CD14-positive monocyte (primary cell): Measurements from ENCODE around the gene ZNRF1. TPM values are rescaled to one million over a fixed set of nuclear protein-coding genes. Genes with fewer than 3 reads are reported as not detected.
"Not testable (repeated sequence)": the region's sequence is repeated elsewhere in the genome, so short reads cannot be mapped to it uniquely, and the experiment has no call there.

Source experiments
- DNase-seq, 3 donors: peaks; one replicate each; pipeline ENCODE4 v3.0.0-alpha.2; 2011 to 2022
- H2AFZ ChIP-seq: 2 replicates; pipeline ENCODE4 v1.6.0; 2012; ENCODE audit warnings: mild to moderate bottlenecking, low read depth, low read length, inconsistent platforms; ENCODE audit not compliant: insufficient read depth, poor library complexity, severe bottlenecking
- H3K27ac ChIP-seq, 2 donors: 1 replicate in 1 of 2; 2 replicates in 1 of 2; pipeline ENCODE4 v1.5.1; 2012 to 2013; ENCODE audit warnings: low read length in 2 of 2, control low read depth in 1 of 2, inconsistent platforms in 1 of 2, low read depth in 1 of 2, mild to moderate bottlenecking in 1 of 2
- H3K27me3 ChIP-seq, 2 donors: one replicate each; pipeline versions ENCODE4 v1.6.0 to v1.6.1; 2011 to 2013; ENCODE audit warnings: low read length in 2 of 2; ENCODE audit not compliant: control insufficient read depth in 2 of 2, insufficient read depth in 2 of 2
- H3K36me3 ChIP-seq, 2 donors: replicated peaks in 1 of 2; 1 replicate in 1 of 2; 2 replicates in 1 of 2; pipeline versions ENCODE4 v1.5.1 to v1.6.1; 2012 to 2013; ENCODE audit warnings: low read length in 2 of 2, control low read depth in 1 of 2, inconsistent platforms in 1 of 2, mild to moderate bottlenecking in 1 of 2; ENCODE audit not compliant: insufficient read depth in 2 of 2, control insufficient read depth in 1 of 2
- H3K4me1 ChIP-seq, 2 donors: 1 replicate in 1 of 2; 2 replicates in 1 of 2; pipeline versions ENCODE4 v1.5.1 to v1.6.1; 2012 to 2013; ENCODE audit warnings: low read length in 2 of 2, control low read depth in 1 of 2, inconsistent platforms in 1 of 2, mild to moderate bottlenecking in 1 of 2, moderate library complexity in 1 of 2; ENCODE audit not compliant: insufficient read depth in 2 of 2, control insufficient read depth in 1 of 2
- H3K4me2 ChIP-seq: replicated peaks from 2 replicates; pipeline ENCODE3; 2012; ENCODE audit warnings: low read length, moderate library complexity, mild to moderate bottlenecking; ENCODE audit not compliant: poor library complexity, severe bottlenecking; ENCODE audit errors: extremely low read depth
- H3K4me3 ChIP-seq, 3 experiments: fragments of 200-600 bp in 1 of 3; sonication (generic) in 1 of 3; replicated peaks in 1 of 3; 1 replicate in 2 of 3; 2 replicates in 1 of 3; pipeline ENCODE4 v1.5.1; 2011 to 2013; ENCODE audit warnings: low read length in 3 of 3, mild to moderate bottlenecking in 3 of 3, control low read depth in 2 of 3, low read depth in 2 of 3, inconsistent platforms in 1 of 3, moderate library complexity in 1 of 3
- H3K79me2 ChIP-seq: 2 replicates; pipeline ENCODE4 v1.6.0; 2012; ENCODE audit warnings: mild to moderate bottlenecking, control low read depth, inconsistent platforms, low read length, moderate library complexity; ENCODE audit not compliant: insufficient read depth
- H3K9ac ChIP-seq: 2 replicates; pipeline ENCODE4 v1.6.0; 2017; ENCODE audit warnings: low read length, mild to moderate bottlenecking; ENCODE audit not compliant: insufficient read depth, poor library complexity, severe bottlenecking
- H3K9me3 ChIP-seq, 2 donors: replicated peaks in 1 of 2; 1 replicate in 1 of 2; 2 replicates in 1 of 2; pipeline versions ENCODE4 v1.5.1 to v1.6.1; 2012 to 2013; ENCODE audit warnings: low read length in 2 of 2, control low read depth in 1 of 2; ENCODE audit not compliant: control insufficient read depth in 1 of 2, insufficient read depth in 1 of 2
- H4K20me1 ChIP-seq: 2 replicates; pipeline ENCODE4 v1.6.0; 2012; ENCODE audit warnings: mild to moderate bottlenecking, low read length, control low read depth, moderate library complexity; ENCODE audit not compliant: insufficient read depth
- H3K27ac Mint-ChIP-seq, 7 donors: one replicate each; pipeline ENCODE4 v1.8.0; 2020; ENCODE audit warnings: mild to moderate bottlenecking in 7 of 7, mixed read lengths in 7 of 7, moderate library complexity in 6 of 7, inconsistent platforms in 2 of 7
- H3K27me3 Mint-ChIP-seq, 3 donors: one replicate each; pipeline ENCODE4 v1.8.0; 2021 to 2022; ENCODE audit warnings: low read depth in 3 of 3, mild to moderate bottlenecking in 3 of 3, mixed read lengths in 3 of 3, moderate library complexity in 3 of 3, inconsistent platforms in 1 of 3
- H3K36me3 Mint-ChIP-seq, 2 donors: one replicate each; pipeline ENCODE4 v1.8.0; 2020; ENCODE audit warnings: mixed read lengths in 2 of 2, inconsistent platforms in 1 of 2, mild to moderate bottlenecking in 1 of 2
- H3K4me1 Mint-ChIP-seq: one replicate; pipeline ENCODE4 v1.8.0; 2020; ENCODE audit warnings: mild to moderate bottlenecking, mixed read lengths
- H3K4me3 Mint-ChIP-seq, 2 donors: one replicate each; pipeline ENCODE4 v1.8.0; 2020; ENCODE audit warnings: mild to moderate bottlenecking in 2 of 2, mixed read lengths in 2 of 2, moderate library complexity in 1 of 2
- H3K9me3 Mint-ChIP-seq, 7 donors: one replicate each; pipeline ENCODE4 v1.8.0; 2020 to 2022; ENCODE audit warnings: mixed read lengths in 7 of 7, mild to moderate bottlenecking in 6 of 7, moderate library complexity in 6 of 7, inconsistent platforms in 2 of 7
- CTCF ChIP-seq: fragments of 200-600 bp; IDR thresholded peaks from one replicate; pipeline ENCODE4 v1.8.0; 2022; ENCODE audit warnings: antibody characterized with exemption, mild to moderate bottlenecking
- WGBS: methylation state at CpG from one replicate; pipeline ENCODE4 v1.1.5; 2013; ENCODE audit warnings: missing lambda C conversion rate; ENCODE audit not compliant: insufficient coverage; 5-methylcytosine and 5-hydroxymethylcytosine counted together
- intact Hi-C, 2 donors: fragments of 100-400 bp; cut with micrococcal nuclease; formaldehyde crosslinking; loops; one replicate each; pipeline versions ENCODE4 v1.15.0 to v1.15.1; 2023
- polyA plus RNA-seq, 3 donors: library from polyadenylated mRNA; depleted of rRNA in 1 of 3; unstranded in 2 of 3; stranded (reverse) in 1 of 3; fragments of 300-500 nt in 2 of 3; fragments of >200 nt in 1 of 3; fragmentation: Illumina TruSeq in 2 of 3; gene quantifications; 1 replicate in 2 of 3; 2 replicates in 1 of 3; pipeline ENCODE4 v1.2.3, GENCODE V29; 2012 to 2021

The ZNRF1 gene
- polyA plus RNA-seq, 3 donors = 1.9 to 5.3 (median 4.3) TPM

GRCh38 chr16:75025761-75026160 lies 26.9 kb downstream of the ZNRF1 start:
- Mint-ChIP-seq H3K4me1 (peaks cover 26% of the 10 kb centered on the region), H3K9me3 (peaks cover 11 to 13% (median 13%) of the 10 kb centered on the region in 7 donors), H3K36me3 (peaks cover 8 to 10% of the 10 kb centered on the region in 2 donors), H3K27me3 (peaks cover 0 to 2% (median 0%) of the 10 kb centered on the region in 3 donors), H3K4me3 (no peak overlapping the region), H3K27ac (no peak overlapping the region)
- TF ChIP-seq CTCF = no peak
- peaks cover 70% of the 10 kb centered on the region for H3K79me2 ChIP-seq
- H3K4me1 ChIP-seq = peaks cover 23 to 28% of the 10 kb centered on the region in 2 donors
- no peak for DNase-seq
- 12% methylated on average over 3 of the region's 3 CpGs for WGBS
- peaks cover 9 to 13% of the 10 kb centered on the region in 2 donors for H3K9me3 ChIP-seq
- no peak overlapping the region for H3K4me3 ChIP-seq
- peaks cover 0 to 12% of the 10 kb centered on the region in 2 donors for H3K36me3 ChIP-seq
- H3K27ac ChIP-seq = no peak overlapping the region
- H3K4me2 ChIP-seq = no peak overlapping the region
- no peaks in the 10 kb centered on the region for H4K20me1 ChIP-seq
- no peak overlapping the region for H2AFZ ChIP-seq
- intact Hi-C loops = loop anchor here in 1 of 2 donors (5.0 kb wide), 1 partner anchor 37 kb away; no protein-coding TSS in a partner anchor
- H3K9ac ChIP-seq = no peak overlapping the region
- H3K27me3 ChIP-seq = no peaks in the 10 kb centered on the region

GRCh38 chr16:75026239-75026891 lies 27.5 kb downstream of the ZNRF1 start:
- H3K27ac Mint-ChIP-seq, H3K27ac ChIP-seq, DNase-seq, H4K20me1 ChIP-seq, H3K4me2 ChIP-seq, H3K36me3 ChIP-seq, H3K4me3 Mint-ChIP-seq, H3K27me3 Mint-ChIP-seq, H3K9me3 ChIP-seq, H3K9ac ChIP-seq, H3K27me3 ChIP-seq, H3K36me3 Mint-ChIP-seq, H2AFZ ChIP-seq, H3K4me3 ChIP-seq, H3K9me3 Mint-ChIP-seq: not testable (repeated sequence)
- Histone ChIP-seq H3K4me1 (peaks cover 23 to 28% of the 10 kb centered on the region in 2 donors), H3K79me2 (peaks cover 68% of the 10 kb centered on the region)
- 94% methylated on average over 6 of the region's 10 CpGs for WGBS
- intact Hi-C loops = loop anchor here in 1 of 2 donors (5.0 kb wide), 1 partner anchor 36 kb away; no protein-coding TSS in a partner anchor
- H3K4me1 Mint-ChIP-seq = peaks cover 26% of the 10 kb centered on the region
